Measurements from ENCODE around the gene ZNF219.

The ZNF219 gene

DNA sequence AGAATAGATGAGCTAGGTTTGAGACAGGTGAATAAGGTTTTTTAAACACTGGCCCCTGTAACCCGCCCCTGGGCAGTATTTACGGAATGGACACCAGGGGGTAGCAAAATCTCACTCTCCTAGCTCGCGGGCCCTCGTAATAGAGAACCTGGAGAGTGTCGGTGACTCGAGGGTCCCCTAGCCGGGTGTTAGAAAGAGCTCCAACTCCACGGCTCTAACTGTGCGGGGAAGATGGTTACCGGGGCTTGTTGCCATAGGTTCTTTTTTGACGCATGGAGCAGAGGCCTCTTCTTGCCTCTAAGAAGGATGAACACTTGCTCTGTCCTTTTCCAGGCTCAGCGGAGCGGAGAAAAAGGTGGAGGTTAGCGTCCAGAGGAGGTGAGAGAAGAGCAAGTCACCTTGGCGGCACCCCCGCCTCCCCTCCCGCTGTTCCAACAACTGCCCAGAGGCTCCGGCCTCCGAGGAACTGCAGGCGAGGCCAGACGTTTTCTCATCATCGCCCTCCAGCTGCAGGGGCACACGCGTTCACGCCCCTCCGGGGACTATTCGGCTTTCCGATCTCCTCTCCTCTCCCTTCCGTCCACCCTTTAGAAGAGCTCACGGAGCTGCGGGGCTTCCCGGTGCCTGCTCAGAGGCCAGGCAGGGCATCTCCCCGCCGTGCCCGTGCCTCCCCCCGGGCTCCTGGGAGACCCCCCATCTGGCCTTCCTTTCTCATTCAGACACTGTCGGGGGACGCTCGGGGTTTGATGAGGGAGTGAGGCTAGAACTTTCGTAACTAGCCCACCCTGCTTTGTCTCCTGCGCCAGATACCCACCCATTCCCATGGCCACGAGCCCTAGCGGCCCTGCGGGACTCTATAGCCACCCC lies 29.7 kb downstream of the ZNF219 start:
- H3K4me3 ChIP-seq (ENCODE audit: low read depth, low read length): no peak overlapping the region
- DNase-seq (ENCODE audit: low read depth): no peak
- TF ChIP-seq, protein P1, sequence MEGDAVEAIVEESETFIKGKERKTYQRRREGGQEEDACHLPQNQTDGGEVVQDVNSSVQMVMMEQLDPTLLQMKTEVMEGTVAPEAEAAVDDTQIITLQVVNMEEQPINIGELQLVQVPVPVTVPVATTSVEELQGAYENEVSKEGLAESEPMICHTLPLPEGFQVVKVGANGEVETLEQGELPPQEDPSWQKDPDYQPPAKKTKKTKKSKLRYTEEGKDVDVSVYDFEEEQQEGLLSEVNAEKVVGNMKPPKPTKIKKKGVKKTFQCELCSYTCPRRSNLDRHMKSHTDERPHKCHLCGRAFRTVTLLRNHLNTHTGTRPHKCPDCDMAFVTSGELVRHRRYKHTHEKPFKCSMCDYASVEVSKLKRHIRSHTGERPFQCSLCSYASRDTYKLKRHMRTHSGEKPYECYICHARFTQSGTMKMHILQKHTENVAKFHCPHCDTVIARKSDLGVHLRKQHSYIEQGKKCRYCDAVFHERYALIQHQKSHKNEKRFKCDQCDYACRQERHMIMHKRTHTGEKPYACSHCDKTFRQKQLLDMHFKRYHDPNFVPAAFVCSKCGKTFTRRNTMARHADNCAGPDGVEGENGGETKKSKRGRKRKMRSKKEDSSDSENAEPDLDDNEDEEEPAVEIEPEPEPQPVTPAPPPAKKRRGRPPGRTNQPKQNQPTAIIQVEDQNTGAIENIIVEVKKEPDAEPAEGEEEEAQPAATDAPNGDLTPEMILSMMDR (IDR thresholded peaks at IDR 0.05; ENCODE audit: low read depth, low read length, missing control alignments): peak; percentile 34

DNA sequence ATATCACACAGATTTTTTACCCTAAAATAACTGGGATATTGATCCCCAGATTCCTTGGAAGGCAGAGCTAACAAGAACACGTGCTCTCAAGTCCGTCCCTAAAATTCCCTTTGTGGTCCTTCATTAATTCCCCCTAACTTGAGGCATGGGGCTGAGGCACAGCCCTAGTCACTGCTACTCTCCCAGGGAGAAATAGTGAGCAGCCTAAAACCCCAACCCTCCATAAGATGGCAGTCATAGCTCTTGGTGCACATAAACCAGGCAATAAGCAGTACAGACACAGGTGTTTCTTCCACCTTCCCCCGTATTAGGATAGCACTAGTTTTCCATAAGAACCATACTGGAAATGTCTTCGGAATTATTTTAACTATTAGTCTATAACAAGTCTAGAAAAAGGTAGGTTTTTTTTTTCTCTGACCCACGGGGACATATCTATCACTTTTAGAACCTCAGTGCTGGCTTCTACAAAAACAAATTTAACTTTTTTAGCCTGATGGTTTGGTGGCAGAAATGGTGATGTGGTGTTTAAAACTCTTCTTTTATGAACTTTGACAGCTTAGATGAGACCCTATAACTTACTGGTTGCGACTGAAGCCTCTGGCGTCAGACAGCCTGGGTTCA lies 31.5 kb downstream of the ZNF219 start:
- no peak for DNase-seq (ENCODE audit: low read depth)
- TF ChIP-seq, protein P1 (IDR thresholded peaks at IDR 0.05; ENCODE audit: low read depth, low read length, missing control alignments): peak; percentile 43
- H3K4me3 ChIP-seq (ENCODE audit: low read depth, low read length): no peak overlapping the region

DNA sequence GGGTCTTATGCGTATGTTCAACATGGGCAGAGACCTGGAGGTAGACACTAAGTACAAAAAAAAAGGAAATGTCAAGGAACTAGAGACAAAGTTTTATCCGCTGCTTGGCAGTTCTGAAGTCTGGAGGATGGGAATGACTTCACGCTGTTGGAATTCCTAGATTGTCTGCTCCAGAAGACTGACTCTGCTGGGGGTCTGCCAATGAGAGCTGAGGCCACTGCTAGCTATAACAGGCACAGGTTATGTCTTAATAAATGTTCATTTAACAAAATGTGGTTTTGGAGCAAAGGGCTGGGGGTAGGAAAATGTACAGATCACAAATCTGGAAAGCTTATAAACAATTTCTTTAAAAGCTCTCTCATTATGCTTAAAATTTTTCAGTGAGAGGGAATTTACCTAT lies 35.0 kb downstream of the ZNF219 start:
- H3K4me3 ChIP-seq (ENCODE audit: low read depth, low read length): no peak overlapping the region
- no peak for DNase-seq (ENCODE audit: low read depth)
- TF ChIP-seq, protein P1 (IDR thresholded peaks at IDR 0.05; ENCODE audit: low read depth, low read length, missing control alignments): no peak

DNA sequence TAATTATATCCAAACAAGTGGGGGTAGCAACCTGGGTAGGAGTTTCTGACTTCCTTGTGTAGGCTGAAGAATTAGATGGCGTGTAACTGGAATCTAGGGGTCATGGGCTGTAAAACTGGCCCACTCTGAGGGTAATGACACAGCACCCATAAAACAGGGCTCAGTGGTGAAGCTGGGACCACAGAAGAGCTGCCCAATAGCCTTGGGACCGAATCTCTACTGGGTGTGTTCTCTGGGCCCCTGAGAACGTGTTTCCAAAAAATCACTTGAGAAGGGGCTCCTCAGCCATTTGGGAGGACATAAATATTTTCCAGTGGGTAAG lies 37.1 kb downstream of the ZNF219 start:
- DNase-seq (ENCODE audit: low read depth): no peak
- H3K4me3 ChIP-seq (ENCODE audit: low read depth, low read length): no peak overlapping the region
- TF ChIP-seq, protein P1 (IDR thresholded peaks at IDR 0.05; ENCODE audit: low read depth, low read length, missing control alignments): no peak

DNA sequence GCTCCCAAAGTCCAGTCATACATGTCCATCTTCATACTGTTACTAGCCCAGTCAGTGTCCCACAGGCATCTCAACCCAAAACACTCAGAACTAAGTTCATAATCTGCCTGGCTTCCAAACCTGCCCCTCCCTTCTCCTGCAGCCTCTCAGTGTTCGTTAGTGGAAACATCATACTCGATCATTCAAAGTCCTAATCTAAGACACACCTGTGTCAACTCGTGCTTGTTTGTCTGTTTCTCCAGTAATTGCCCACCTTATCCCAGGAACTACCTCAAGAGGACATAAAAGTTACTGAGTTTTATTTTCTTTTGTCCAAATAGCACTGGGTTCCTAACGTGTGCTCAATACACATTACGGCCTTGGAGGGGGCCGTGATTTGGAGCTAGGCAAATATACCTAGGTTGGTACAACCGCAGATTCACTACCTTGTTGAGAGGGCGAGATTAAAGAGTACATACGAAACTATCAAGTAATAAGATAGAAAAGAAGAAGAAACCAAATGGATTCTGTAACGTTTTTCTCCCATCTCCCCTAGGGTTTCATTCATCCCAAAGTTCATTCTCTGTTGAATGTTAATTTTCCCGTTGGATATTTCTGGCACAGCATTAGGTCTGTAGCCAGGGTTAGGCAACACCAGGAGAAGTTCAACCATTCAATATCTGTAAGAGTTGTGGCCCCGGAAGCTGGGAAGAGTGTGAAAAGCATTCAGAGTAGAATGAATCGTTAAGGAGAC lies 37.7 kb downstream of the ZNF219 start:
- H3K4me3 ChIP-seq (ENCODE audit: low read depth, low read length): no peak overlapping the region
- TF ChIP-seq, protein P1 (IDR thresholded peaks at IDR 0.05; ENCODE audit: low read depth, low read length, missing control alignments): no peak
- DNase-seq (ENCODE audit: low read depth): no peak

DNA sequence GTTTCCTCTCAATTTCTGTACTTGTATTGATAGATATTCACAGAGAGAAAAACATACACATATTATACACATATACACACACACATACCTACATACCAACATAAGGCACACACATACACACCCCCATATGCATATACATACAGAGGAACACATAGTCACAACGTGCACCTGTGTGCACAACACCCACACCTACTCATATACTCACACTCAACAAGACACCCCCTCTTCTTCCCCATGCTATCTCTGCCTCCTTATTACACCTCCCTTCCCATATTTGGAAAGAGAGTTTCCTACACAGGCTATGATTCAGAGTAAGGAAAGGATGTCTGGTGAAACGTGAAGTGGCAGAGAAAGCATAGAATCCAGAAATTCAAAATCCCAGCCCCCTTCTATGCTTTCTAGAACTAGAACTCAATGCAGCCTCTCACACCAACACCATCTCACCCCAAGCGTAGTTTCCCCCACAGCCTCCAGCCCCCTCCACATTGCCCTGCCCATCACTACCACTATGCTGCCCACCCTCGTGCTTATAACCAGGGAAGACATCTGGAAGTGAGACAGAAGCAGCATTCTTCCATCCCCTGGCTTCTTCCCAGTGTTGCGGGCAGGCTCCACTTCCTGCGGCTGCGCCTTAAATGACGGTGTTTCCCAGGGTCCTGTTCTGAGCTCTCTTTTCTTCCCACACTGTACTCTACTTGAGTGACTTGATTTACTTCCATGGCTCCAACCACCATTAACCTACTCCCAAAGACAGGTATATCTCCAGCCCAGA lies 38.4 kb downstream of the ZNF219 start:
- TF ChIP-seq, protein P1 (IDR thresholded peaks at IDR 0.05; ENCODE audit: low read depth, low read length, missing control alignments): no peak
- no peak for DNase-seq (ENCODE audit: low read depth)
- no peak overlapping the region for H3K4me3 ChIP-seq (ENCODE audit: low read depth, low read length)

All from GM12864 (cell line).